GM21717 (cell line): ENCODE results near the gene S1PR1.

Experiments used
- ATAC-seq: cut with Tn5 transposase; IDR thresholded peaks from one replicate; pipeline ENCODE4 v1.9.1; 2021; ENCODE audit warnings: mild to moderate bottlenecking, moderate library complexity; ENCODE audit not compliant: unreplicated experiment

Gene S1PR1

GRCh38 chr1:101244842-101245241 is 8.0 kb downstream of the S1PR1 start:
- ATAC-seq: no peak

DNA sequence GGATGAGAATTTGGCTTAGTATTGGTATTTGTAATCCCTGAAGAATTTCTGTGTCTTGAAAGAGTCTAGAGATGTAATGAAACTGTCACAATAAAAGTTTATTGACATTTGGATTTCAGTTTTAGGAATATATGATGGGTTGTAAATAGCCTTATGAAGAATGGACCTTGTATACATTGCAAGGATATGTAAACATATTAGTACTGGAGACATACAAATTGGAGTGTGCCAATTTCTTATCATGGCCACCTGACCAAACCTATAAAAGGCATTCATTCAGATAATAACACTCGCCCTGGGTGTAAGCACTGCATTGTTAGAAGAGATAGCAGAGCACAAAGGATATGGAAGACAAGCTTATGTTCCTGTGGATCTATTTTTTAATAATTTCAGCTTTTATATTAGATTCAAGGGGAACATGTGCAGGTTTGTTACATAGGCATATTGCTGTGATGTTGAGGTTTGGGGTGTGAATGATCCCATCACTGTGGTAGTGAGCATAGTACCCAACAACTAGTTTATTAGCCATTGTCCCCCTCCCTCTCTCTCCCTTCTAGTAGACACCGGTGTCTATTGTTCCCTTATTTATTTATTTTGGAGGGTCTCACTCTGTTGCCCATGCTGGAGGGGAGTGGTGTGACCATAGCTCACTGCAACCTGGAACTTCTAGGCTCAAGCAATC is 8.6 kb downstream of the S1PR1 start:
- no peak for ATAC-seq

GRCh38 chr1:101247404-101248287 is 10.8 kb downstream of the S1PR1 start:
- ATAC-seq: peak; percentile 96

GRCh38 chr1:101250222-101250621 is 13.4 kb downstream of the S1PR1 start:
- ATAC-seq: no peak

DNA sequence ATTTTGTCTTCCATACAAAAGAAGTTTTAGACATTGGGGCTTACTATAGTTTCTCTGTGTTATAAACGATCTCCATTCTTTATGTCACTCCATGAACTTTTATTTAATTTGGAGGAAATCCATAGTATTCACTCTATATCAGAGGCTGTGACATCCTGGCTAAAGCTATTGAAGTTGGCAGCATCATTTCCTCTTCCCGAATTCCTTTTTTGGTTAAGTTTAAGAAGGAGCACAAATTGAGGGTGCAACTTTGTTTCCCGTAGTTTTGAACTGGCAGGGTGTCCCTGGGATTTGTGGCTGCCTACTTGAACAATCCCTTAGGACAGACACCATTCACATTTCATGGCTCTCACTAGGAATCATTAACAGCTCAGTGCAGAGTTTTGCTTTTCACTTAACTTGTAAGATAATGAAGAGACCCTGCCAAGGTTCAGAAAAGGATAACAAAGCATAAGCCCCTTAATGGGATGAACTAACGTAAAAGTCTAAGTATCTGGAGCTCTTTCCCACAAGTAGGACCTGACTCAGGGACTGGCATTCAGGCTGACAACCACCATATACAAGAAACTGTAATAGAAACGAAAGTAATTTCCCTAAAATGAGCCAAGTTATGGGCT is 13.9 kb downstream of the S1PR1 start:
- no peak for ATAC-seq

GRCh38 chr1:101251504-101251903 is 14.7 kb downstream of the S1PR1 start:
- no peak for ATAC-seq

GRCh38 chr1:101253976-101254674 is 17.3 kb downstream of the S1PR1 start:
- ATAC-seq: no peak

- ATAC-seq: peak; percentile 77
Observed at GRCh38 chr1:101257500-101258325, 20.9 kb downstream of the S1PR1 start.

DNA sequence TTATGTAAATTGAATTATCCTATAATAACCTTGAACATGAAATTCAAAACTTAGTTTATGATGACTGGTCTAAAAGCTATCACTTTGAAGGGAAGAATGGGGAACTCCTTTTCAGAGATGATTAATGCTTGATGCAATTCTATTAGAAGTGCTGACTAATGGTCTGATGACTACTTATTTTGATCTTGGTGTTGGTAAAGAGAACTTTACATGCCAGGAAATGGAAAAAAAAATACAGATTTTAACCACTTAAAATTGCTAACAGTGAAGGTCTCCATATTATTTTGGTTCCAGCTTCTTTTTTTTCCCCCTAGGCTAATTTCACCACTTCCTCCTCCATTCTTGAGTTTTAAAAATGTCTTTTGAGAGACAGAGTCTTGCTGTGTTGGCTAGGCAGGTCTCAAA is 22.9 kb downstream of the S1PR1 start:
- ATAC-seq: no peak

GRCh38 chr1:101260556-101261350 is 23.9 kb downstream of the S1PR1 start:
- no peak for ATAC-seq

GRCh38 chr1:101261623-101262022 is 24.8 kb downstream of the S1PR1 start:
- no peak for ATAC-seq

- no peak for ATAC-seq
Observed at GRCh38 chr1:101262060-101262459, 25.2 kb downstream of the S1PR1 start.

- no peak for ATAC-seq
Observed at GRCh38 chr1:101262630-101263348, 26.0 kb downstream of the S1PR1 start.

DNA sequence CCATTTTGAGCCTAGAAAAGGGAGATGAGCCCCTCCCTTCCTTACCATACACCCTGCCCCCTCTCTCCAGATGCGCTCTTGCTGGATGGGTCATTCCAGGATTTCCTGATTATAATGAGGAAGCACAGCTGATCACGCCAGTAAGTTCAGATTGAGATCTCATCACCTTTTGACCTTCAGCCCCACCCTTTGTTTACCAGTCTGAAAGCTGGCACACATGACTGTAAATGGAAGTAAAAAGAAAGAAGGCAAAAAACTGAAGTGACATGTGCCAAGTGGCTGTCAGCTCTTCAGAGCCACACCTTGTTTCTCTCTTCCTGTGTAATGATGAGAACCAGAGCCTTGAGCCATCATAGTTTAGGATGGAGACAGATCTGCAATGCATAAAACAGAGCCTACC is 27.9 kb downstream of the S1PR1 start:
- ATAC-seq: no peak

- no peak for ATAC-seq
Observed at GRCh38 chr1:101265684-101266083, 28.9 kb downstream of the S1PR1 start.

DNA sequence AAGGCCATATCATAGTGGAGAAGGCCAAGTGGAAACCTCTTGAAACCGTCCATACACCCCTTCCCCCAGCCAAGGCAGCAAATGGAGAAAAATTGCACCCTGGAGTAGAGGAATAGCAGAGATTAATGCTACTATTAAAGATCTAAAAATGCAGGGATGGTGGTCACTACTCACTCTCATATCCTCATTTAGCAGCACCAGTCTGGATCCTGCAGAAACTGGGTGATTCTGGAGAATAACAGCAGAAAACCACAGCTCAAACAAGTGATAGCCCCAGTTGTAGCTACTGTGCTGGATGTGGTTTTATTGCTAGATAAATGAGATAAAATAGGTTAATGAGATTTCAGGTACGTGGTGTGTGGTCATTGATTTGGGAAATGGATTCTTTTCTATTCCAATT is 30.3 kb downstream of the S1PR1 start:
- no peak for ATAC-seq

- ATAC-seq: no peak
Observed at GRCh38 chr1:101268893-101269292, 32.1 kb downstream of the S1PR1 start.

DNA sequence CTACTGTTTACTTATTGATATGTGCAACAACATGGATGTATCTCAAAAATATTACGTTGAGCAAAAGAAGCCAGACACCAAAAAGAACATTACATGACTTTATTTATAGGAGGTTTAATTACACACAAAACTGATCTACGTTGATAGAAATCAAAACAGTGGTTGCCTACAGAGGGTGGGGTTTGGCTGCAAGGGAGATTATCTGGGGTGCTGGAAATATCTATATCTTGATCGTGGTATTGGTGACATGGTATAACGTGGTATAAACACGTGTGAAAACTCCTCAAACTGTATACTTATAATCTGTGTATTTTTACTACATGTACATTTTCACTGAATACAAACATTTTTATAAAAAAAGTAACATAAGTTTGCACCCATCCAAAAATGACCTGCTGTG is 38.9 kb downstream of the S1PR1 start:
- no peak for ATAC-seq

GRCh38 chr1:101276818-101277217 is 40.0 kb downstream of the S1PR1 start:
- ATAC-seq: no peak
